ENCODE measurements around the gene AKAP7. TPM values are rescaled to one million over a fixed set of nuclear protein-coding genes. Genes with fewer than 3 reads are reported as not detected.

Gene AKAP7
- polyA plus RNA-seq, 1 of the 3 experiments (the other 2 are of a cell fraction), result 0.58 TPM

GRCh38 chr6:131250936-131251335 lies 115.7 kb downstream of the AKAP7 start:
- H3K9me3 ChIP-seq, result no peaks in the 10 kb centered on the region
- no peaks in the 10 kb centered on the region for H3K36me3 ChIP-seq (replicated peaks in 1 of 2; ENCODE audit: control insufficient read depth in 1 of 2, insufficient read depth in 2 of 2, low read length in 1 of 2)
- no peaks in the 10 kb centered on the region for H3F3A ChIP-seq (replicated peaks; ENCODE audit: insufficient read depth)
- ChIA-PET POLR2A (no interaction called here), CTCF (no interaction called here)
- no peak overlapping the region for H3K4me2 ChIP-seq
- no peaks in the 10 kb centered on the region for H3K9me2 ChIP-seq
- no peak overlapping the region for H3K9ac ChIP-seq
- H2AFZ ChIP-seq (ENCODE audit: low read depth), result no peak overlapping the region
- no peak for DNase-seq
- no peaks in the 10 kb centered on the region for H4K20me1 ChIP-seq (ENCODE audit: insufficient read depth)
- TF ChIP-seq RXRA (IDR thresholded peaks at IDR 0.05; ENCODE audit: borderline replicate concordance, low read depth) (no peak), NFIC (IDR thresholded peaks at IDR 0.05; ENCODE audit: borderline replicate concordance) (no peak), EP300 (IDR thresholded peaks at IDR 0.05; ENCODE audit: borderline replicate concordance in 1 of 2, low read depth in 1 of 2, low read length in 1 of 2) (no peak), MEF2A (IDR thresholded peaks at IDR 0.05; ENCODE audit: borderline replicate concordance, low read depth) (no peak), MXI1 (IDR thresholded peaks at IDR 0.05; ENCODE audit: low read depth, low read length) (no peak), TAF1 (IDR thresholded peaks at IDR 0.05; ENCODE audit: borderline replicate concordance, low read depth, low read length) (no peak), JUND (IDR thresholded peaks at IDR 0.05) (no peak), TEAD4 (IDR thresholded peaks at IDR 0.05; ENCODE audit: borderline replicate concordance, insufficient read depth) (no peak), SMC3 (IDR thresholded peaks at IDR 0.05; ENCODE audit: low read depth, low read length) (no peak), USF2 (IDR thresholded peaks at IDR 0.05; ENCODE audit: borderline replicate concordance, low read depth, low read length) (no peak), RFX5 (IDR thresholded peaks at IDR 0.05; ENCODE audit: low read length) (no peak), PBX3 (IDR thresholded peaks at IDR 0.05) (no peak), CHD2 (IDR thresholded peaks at IDR 0.05; ENCODE audit: low read length, partially characterized antibody) (no peak), USF1 (IDR thresholded peaks at IDR 0.05; ENCODE audit: borderline replicate concordance, low read depth) (no peak)
- no peaks in the 10 kb centered on the region; a peak in 1 of 4 replicates for H3K4me1 ChIP-seq (ENCODE audit: control insufficient read depth in 1 of 2, insufficient read depth in 2 of 2, low read depth in 1 of 2, low read length in 1 of 2)
- H3K79me2 ChIP-seq (ENCODE audit: insufficient read depth), result no peaks in the 10 kb centered on the region
- peaks cover 8% of the 10 kb centered on the region; the same call in 1 of the 2 replicates for H3K27me3 ChIP-seq (ENCODE audit: insufficient read depth)
- WGBS (ENCODE audit: low lambda C conversion rate), result 42% methylated on average over 3 of the region's 3 CpGs
- H3K27ac ChIP-seq (ENCODE audit: low read depth in 2 of 2, low read length in 1 of 2), result no peak overlapping the region
- no peak overlapping the region for H3K4me3 ChIP-seq (ENCODE audit: low read depth in 2 of 2, low read length in 1 of 2)

- 27% methylated on average over 3 of the region's 3 CpGs for WGBS (ENCODE audit: low lambda C conversion rate)
- H2AFZ ChIP-seq (ENCODE audit: low read depth), result no peak overlapping the region
Observed at GRCh38 chr6:131251590-131252199, 116.4 kb downstream of the AKAP7 start.

More at GRCh38 chr6:131251590-131252199, 116.4 kb downstream of the AKAP7 start:
- no peak for DNase-seq
- no peak overlapping the region for H3K9ac ChIP-seq
- H3K4me3 ChIP-seq (ENCODE audit: low read depth in 2 of 2, low read length in 1 of 2), result no peak overlapping the region
- H3K27me3 ChIP-seq (ENCODE audit: insufficient read depth), result peaks cover 8% of the 10 kb centered on the region; the same call in 1 of the 2 replicates
- H3K9me3 ChIP-seq, result no peaks in the 10 kb centered on the region
- no peaks in the 10 kb centered on the region for H3K9me2 ChIP-seq
- H3F3A ChIP-seq (replicated peaks; ENCODE audit: insufficient read depth), result no peaks in the 10 kb centered on the region
- ChIA-PET CTCF (no interaction called here), POLR2A (no interaction called here)
- H3K4me1 ChIP-seq (ENCODE audit: control insufficient read depth in 1 of 2, insufficient read depth in 2 of 2, low read depth in 1 of 2, low read length in 1 of 2), result no peaks in the 10 kb centered on the region; a peak in 1 of 4 replicates
- no peak overlapping the region for H3K4me2 ChIP-seq
- no peaks in the 10 kb centered on the region for H4K20me1 ChIP-seq (ENCODE audit: insufficient read depth)
- H3K27ac ChIP-seq (ENCODE audit: low read depth in 2 of 2, low read length in 1 of 2), result no peak overlapping the region
- no peak for TF ChIP-seq ELF1 (IDR thresholded peaks at IDR 0.05)
- no peak for TF ChIP-seq IRF3 (IDR thresholded peaks at IDR 0.05; ENCODE audit: low read depth, low read length)
- H3K36me3 ChIP-seq (replicated peaks in 1 of 2; ENCODE audit: control insufficient read depth in 1 of 2, insufficient read depth in 2 of 2, low read length in 1 of 2), result no peaks in the 10 kb centered on the region
- H3K79me2 ChIP-seq (ENCODE audit: insufficient read depth), result no peaks in the 10 kb centered on the region
